ENCODE results near the gene AMPD3. TPM values are rescaled to one million over a fixed set of nuclear protein-coding genes. Genes with fewer than 3 reads are reported as not detected.

The AMPD3 gene
- polyA plus RNA-seq, 1 donor = 5.3 TPM

DNA sequence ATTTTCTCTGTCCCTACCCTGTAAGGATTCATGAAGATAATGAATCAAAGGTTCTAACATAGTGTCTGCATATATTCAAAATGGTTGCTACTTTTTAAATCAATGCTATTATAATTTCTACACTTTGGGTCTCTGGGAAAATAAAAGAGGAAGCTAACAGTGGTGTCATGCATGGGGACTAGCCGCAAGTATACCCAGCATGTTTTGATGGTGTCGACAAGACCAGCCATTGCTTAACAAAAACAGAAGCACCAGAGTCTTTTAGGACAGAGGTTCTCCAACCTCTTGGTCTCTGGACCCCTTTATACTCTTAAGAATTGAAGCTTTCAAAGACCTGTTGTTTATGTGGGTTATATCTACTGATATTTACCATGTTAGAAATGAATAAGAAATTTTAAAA is 48.2 kb downstream of the AMPD3 start:
- no peak for DNase-seq (ENCODE audit: low read depth)

DNA sequence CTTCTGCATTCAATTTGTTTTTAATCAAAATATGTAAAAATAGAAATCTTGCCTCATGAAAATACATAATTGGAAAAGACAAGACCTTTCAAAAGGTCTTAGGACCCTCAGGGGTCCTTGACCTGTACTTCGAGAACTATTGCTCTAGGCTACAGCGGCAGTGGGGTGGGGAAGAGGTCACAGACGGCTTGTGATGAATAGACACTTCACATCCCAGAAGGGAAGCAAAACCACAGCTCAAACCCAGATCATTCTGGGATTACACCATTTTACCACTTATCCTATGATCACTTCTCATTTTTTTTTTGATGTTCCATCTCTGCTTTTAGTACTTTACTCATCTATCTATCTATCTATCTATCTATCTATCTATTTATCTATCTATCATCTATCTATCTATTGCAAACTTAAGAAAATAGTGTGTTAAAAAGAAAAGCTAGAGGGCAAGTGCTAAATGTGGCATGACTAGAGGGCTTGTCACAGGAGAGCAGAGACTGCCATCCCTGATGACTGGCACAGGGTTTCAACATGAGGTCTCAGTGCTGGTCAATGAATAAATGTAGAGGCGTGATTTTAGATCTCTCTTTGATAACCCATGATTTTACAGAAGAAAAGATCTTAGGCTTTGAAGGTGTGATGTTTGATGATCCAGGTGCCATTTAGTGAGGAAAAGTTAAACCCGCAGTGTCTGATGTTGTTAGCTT is 48.9 kb downstream of the AMPD3 start:
- DNase-seq (ENCODE audit: low read depth) = no peak

DNA sequence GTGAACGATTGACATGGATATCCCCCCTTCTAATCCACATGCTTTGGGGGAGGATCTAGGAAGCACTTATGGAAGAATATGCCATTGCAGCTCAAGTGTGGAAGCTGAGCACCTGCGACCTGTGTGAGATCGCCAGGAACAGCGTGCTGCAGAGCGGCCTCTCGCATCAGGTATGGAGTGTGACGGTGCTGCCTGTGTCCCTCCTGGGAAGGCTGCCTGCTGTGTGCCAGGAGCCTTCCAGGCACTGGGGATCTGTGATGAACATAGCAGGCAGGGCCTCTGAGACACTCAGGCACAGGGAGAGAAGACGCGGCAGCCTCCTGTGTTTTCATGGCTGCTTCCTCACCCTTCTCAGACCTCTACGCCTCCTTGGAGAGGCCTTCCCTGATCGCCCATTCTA is 49.4 kb downstream of the AMPD3 start:
- no peak for DNase-seq (ENCODE audit: low read depth)

DNA sequence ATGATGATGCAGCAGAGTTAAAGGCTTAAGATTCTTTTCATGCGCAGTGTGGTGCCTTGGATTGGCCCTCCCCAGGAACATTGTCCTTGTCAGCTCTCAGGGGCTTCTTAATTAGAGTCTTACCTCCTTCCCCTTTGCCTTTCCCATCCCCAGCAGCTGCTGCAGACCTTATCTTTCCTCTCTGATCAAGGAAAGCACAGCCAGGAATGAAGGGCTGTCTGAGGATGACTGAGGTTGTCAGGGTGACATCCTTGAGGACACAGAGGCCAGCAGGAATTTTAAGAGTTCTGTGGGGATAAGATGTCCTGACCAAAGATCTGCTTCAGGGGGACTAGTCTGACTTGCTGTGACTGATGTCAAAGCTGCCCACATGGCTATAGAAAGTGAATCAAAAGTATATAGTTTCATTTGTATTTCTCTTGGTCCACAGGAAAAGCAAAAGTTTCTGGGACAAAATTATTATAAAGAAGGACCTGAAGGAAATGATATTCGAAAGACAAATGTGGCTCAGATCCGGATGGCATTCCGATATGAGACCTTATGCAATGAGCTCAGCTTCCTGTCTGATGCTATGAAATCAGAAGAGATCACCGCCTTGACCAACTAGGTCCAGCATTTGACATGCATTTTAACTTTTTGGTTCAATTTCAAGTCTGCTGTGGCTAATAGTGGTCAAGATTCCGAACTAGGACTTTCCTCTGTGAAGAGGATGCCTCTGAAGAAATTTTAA is 50.4 kb downstream of the AMPD3 start:
- no peak for DNase-seq (ENCODE audit: low read depth)

DNA sequence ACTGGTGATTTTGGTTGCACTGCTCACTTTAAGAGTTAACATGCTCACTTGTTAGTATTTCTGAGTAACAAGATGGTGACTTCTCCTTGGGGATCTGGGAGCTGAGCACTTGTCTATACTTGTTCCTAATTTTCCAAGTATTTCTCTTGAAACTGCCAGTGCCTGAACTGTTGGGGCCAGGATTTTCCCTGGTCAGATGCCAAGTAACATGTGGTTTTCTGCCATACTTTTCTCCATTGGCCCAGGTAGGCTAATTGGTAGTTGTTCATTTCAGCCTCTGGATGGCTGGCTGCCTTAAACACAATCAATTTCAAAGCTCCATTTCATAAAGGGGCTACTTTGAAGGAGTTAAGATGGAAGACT is 50.9 kb downstream of the AMPD3 start:
- no peak for DNase-seq (ENCODE audit: low read depth)

DNA sequence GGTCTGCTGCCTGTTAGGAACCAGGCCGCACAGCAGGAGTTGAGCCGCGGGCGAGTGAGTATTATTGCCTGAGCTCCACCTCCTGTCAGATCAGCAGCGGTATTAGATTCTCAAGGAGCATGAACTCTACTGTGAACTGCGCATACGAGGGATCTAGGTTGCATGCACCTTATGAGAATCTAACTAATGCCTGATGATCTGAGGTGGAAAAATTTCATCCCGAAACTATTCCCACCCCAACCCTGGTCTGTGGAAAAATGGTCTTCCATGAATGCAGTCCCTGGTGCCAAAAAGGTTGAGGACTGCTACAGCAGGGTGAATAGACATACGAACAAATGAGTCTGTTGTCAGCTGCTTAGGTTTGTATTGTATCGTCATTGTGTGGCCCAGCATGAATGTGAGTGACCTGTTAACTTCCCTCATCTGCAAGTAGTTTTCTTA is 56.1 kb downstream of the AMPD3 start:
- no peak for DNase-seq (ENCODE audit: low read depth)

DNA sequence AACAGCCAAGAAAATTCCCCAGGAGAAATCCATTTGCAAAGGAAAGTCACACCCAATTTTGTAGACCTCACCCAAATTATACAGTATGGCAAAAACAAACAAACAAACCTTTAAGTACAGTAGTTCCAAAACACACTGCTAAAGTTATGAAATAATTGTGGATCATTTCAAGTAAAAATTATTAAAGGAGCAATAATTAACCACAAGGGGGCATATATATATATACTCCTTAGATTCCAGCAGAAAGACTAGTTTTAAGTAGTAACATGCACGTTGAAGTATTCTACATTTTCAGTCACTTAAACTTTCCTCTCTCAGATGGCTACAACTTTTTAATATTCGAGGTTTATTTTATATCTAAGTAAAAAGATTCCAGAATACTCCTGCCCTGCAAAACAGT is 59.1 kb downstream of the AMPD3 start:
- DNase-seq (ENCODE audit: low read depth) = no peak

DNA sequence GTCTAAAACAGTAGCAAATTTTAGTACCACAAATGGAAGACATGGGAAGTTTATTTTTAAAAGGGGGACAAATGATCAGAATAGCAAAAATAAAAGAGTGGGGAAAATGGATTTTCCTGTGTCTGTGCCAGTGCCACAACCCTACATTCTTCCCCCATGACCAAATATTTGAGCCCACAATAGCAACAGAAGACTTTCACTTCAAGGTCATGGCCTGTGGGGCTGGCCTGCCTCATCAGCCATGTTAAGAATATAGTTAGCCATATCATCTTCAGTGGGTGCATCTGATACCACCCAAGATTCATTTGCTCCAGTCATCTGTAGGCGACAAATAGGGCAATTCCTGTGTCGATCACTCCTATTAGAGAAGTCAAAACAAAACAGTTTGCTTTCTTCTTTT is 59.6 kb downstream of the AMPD3 start:
- DNase-seq (ENCODE audit: low read depth) = no peak

DNA sequence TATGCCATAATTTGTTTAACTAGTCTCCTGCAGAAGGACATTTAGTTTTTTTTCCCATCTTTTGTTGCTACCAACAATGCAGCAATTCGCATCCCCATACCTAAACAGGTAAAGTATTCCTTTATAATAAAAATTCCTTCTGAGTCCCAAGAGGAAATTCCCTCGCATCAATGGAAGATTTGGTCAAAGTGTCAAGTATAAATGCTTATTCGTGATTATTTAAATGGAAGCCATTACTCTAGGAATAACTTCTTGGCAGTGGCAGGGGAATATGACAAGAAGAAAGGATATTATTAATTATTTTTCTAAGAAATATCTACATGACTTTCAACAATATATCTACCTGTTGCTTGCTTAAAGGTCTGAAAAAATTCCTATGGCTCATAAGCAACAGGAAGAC is 60.4 kb downstream of the AMPD3 start:
- no peak for DNase-seq (ENCODE audit: low read depth)

DNA sequence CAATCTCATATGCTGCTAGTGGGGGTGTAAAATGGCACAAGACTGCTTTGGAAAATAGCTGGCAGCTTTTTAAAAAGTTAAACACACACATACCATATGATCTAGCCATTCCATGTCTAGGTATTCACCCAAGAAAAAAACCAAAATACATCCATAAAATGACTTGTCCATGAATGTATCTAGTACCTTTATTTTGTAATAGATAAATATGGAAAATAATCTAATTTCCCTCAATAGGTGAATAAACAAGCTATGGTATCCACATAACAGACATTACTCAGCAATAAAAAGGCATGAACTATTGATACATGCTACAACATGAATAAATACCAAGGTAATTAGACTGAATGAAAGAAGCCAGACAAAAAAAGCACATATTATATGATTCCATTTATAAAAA is 63.1 kb downstream of the AMPD3 start:
- DNase-seq (ENCODE audit: low read depth) = no peak

DNA sequence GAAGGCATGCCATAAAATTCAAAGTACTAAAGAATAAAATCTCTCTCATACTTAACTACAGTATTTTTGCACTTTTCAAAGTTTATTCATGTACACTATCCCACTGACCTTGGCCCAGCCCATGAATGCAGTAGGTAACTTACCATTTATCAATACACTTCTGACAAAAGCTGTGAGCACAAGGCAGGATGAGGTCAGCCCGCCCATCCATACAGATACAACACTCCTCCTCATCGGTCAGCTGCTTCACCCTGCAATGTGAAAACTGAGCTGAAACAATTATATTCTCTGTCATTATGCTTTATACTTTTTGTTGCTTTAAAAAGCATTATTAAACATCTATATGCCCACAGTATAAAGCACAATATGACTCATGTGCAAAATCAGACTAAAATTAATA is 63.8 kb downstream of the AMPD3 start:
- DNase-seq (ENCODE audit: low read depth) = no peak

DNA sequence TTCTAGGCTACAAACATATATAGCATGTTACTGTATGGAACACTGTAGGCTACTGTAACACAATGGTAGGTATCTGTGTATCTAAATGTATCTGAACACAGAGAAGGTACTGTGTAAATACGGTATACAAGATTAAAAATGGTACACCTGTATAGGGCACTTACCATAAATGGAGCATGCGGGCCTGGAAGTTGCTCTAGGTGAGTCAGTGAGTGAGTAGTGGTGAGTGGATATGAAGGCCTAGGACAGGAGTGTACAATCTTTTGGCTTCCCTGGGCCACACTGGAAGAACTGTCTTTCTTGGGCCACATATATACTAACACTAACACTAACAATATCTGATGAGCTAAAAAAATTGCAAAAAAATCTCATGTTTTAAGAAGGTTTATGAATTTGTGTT is 64.6 kb downstream of the AMPD3 start:
- no peak for DNase-seq (ENCODE audit: low read depth)

DNA sequence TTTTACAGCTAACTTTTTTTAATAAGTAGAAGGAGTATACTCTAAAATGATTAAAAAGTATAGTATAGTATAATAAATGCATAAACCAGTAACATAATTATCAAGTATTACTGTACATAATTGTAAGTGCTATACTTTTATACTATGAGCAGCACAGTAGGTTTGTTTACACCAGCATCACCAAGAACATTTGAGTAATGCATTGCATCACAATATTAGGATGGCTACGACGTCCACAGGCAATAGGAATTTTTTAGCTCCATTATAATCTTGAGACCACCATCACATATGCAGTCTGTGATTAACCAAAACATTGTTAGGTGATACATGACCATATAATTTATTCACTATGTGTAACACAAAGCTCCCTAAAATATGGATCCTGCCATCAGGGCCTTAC is 65.5 kb downstream of the AMPD3 start:
- DNase-seq (ENCODE audit: low read depth) = no peak

DNA sequence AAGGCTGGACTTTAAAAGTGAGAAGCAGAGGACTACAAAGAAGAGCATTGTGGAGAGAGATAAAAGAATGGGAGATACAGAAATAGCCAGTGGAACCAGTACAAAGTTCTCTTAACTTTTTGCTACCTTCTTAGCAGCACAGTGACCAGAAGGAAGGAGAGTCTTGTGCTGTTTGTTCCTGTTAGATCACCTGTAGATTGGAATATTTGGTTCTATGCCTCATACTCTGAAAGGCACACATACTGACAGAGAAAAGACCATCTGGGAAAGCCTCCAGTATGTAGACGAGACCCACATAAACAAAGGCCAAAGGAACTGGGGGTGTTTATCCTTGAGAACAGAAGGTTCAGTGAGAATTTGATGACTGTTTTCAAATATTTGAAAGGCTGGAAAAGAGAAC is 67.2 kb downstream of the AMPD3 start:
- DNase-seq (ENCODE audit: low read depth) = no peak

DNA sequence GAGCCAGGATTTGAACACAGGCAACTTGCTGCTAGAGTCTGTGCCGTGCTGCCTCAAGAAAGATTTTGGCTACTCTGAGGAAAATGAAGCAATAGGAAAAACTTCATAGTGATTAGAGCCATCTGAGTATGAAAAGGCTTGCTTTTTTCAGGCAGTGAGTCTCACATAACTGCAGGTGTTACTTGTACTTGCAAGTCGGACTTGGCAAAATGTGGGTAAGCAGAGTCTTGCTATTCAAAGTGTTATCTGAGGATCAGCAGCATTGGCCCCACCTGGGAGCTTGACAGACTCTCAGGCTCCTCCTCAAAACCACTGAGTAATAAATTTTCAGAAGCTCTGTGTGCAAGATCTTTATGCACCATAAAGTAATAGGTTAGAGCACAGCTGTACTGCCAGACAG is 67.9 kb downstream of the AMPD3 start:
- no peak for DNase-seq (ENCODE audit: low read depth)

DNA sequence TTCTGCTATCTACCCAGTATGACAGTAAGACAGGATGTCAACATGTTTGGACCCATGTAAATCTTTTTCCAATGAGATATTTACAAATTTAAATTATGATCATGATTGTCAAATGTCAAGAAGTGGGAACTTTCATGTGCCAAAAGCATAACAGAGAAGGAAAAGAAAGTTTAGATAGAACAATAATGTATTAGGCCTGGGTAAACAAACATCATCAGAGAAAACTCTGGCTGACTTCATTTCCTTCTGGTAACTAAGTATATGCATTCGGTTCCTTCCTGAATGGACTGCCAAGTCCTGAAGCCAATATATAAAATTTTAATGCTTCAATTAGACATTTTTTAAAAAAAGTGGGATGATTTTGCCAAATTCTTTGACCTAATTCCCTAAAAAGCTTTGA is 69.4 kb downstream of the AMPD3 start:
- DNase-seq (ENCODE audit: low read depth) = no peak

DNA sequence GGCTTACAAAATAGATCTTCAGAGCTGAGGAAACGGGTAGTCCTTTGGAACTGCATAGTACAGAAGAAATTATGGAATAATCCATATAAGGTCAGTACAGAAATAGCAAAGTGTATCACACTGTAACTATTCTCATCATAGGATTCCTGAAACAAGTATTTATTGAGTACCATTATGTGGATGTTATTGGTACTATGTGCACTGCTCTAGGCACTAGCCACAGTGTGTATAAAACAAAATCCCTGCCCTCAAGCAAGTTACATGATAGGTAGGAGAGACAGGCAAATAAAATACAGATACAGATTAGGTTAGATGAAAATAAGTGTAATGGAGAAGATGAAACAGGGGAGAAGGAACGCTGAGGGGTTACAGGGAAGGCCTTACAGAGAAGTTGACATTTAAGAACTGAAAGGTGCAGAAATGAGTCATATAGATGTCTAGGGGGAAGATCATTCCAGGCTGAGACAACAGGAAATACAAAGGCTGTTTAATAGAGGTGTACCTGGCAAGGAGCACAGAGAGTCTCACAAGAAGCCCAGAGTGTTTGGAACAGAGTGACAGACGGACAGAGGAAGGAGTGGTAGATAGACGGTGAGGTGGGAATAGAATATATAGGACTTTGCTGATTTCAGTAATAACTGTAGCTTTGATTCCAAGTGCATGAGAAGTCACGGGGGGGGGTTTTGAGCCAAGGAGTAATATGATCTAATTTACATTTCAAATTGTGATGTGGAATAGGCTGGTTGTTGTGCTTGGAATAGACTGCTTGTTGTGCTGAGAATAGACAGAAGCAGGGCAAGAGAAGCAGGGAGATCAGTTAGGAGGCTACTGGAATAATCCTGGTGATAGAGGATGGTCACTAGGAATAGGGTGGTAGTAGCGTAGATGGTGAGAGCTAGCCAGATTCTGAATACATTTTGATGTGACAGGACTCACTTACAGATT is 72.2 kb downstream of the AMPD3 start:
- no peak for DNase-seq (ENCODE audit: low read depth)

DNA sequence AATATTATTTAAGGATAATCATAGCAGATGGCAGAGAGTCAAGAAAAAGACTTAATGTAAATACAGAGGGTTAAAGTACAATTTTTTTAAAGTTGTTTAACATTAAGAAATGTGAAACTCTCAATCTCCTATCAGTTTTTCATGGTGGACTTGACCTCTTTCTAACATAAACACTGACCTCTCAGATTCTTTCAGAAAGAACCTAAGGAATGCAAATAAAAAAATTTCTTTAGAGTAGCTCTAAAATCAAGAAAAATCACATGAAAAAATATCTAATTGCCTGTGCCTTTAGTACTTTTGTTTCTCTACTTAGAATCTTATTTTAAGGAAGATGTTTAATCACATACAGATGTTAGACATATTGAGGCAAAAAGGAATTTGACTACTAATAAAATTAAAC is 73.1 kb downstream of the AMPD3 start:
- no peak for DNase-seq (ENCODE audit: low read depth)

DNA sequence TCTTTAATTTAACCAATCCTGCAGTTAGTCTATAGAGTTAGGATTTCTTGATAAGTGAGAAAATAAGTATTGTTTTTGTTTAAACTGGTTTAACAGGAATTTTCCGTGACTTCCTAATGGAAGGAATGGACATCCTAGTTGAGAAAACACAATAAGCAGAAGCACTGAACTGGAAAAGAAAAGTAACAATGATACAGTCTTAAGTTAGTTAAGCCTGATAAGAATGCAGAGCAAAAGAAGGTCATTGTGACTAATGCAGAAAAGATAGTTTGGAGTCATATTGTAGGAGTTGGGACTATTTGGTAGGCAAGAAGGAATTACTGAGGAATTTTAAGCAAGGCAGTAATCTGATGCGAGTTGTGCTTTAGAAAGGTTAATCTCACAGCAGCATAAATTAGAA is 74.2 kb downstream of the AMPD3 start:
- DNase-seq (ENCODE audit: low read depth) = no peak

DNA sequence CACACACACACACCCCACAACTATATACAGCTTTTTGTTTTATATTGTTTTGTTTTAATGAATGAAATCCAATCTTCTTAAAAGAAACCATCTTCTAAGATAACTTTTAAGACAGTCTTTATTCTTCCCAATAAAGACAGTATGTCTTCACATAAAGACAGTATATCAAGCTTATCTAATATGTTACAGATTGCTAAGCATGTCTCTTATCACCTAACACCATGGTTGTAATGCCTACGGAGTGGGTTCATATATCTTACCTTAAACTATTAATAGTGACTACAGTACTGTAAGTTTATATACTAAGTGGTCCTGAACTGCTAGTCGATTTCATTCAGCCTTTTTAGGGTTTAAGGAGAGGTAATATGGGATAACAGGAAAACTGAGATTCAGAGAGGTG is 77.5 kb downstream of the AMPD3 start:
- DNase-seq (ENCODE audit: low read depth) = no peak

DNA sequence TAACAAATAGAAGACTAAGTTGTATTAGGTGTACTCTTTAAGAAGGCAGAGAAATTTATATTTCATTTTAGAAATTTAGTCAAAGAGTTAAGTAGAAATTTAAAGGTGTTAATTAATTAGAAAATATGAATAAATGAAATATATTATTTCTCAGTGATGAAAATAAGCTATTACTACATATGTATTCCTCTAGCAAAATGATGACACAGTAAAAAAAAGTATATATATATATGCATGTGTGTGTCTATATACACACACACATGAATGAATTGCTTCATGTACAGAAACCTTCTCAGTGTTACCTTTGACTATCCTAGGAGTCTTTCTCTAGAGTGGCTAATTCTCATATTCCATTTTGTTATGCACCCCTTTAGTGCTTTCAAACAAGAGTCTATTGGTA is 78.3 kb downstream of the AMPD3 start:
- no peak for DNase-seq (ENCODE audit: low read depth)

DNA sequence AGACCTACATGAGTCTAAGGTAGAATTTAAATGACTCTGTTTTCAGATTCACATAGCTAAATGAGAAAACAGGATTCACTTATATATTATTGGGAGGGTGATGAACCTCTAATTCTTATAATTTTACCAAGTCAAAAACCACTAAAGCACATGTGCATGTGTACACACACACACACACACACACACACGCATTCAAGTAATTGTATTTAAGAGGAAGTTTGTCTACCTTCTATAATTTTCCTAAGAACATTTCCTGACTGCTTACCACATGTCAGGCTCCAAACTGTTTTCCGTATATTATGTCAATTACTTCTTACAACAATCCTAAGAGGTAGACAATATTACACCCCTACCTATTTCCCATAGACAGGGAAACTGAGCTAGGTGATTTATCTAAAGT is 79.3 kb downstream of the AMPD3 start:
- DNase-seq (ENCODE audit: low read depth) = no peak

DNA sequence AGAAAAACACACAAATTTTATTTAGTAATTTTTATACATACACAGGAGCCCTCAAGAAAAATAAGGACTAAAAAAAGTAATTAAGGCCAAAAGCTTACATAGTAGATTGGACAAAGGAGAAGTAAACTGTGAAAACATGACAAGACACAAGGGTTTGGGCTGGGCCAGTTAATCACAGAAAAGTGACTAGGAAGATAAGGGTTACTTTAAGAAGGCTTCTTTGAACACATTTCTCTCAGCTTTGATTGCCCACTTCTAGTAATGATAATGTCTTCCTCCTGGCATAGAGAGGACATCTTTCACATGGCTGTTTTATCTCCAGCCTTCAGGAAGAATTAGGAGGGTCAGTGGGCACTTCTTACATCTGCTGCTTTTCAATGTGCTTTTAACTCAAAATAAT is 82.5 kb downstream of the AMPD3 start:
- DNase-seq (ENCODE audit: low read depth) = no peak
